Subcutaneous abdominal adipose tissue (tissue), 5 donors: ENCODE results near the gene TEX22.

Experiments used
- H3K27ac ChIP-seq: one replicate; pipeline ENCODE4 v1.7.0; 2013; ENCODE audit warnings: low read depth, mild to moderate bottlenecking, inconsistent platforms, low read length, moderate library complexity
- H3K27me3 ChIP-seq, 5 donors: one replicate each; pipeline ENCODE4 v1.7.0; 2013; ENCODE audit warnings: low read length in 5 of 5, inconsistent platforms in 1 of 5; ENCODE audit not compliant: control insufficient read depth in 5 of 5, insufficient read depth in 4 of 5
- H3K36me3 ChIP-seq, 5 donors: one replicate each; pipeline ENCODE4 v1.7.0; 2013; ENCODE audit warnings: low read length in 5 of 5; ENCODE audit not compliant: control insufficient read depth in 5 of 5, insufficient read depth in 5 of 5
- H3K4me1 ChIP-seq, 5 donors: one replicate each; pipeline ENCODE4 v1.7.0; 2013; ENCODE audit warnings: low read length in 5 of 5, mild to moderate bottlenecking in 3 of 5, moderate library complexity in 1 of 5; ENCODE audit not compliant: control insufficient read depth in 5 of 5, insufficient read depth in 5 of 5
- H3K4me3 ChIP-seq, 5 donors: one replicate each; pipeline ENCODE4 v1.7.0; 2013; ENCODE audit warnings: low read length in 5 of 5, low read depth in 1 of 5
- H3K9ac ChIP-seq, 5 donors: one replicate each; pipeline ENCODE4 v1.7.0; 2013; ENCODE audit warnings: low read length in 5 of 5, mild to moderate bottlenecking in 4 of 5, moderate library complexity in 3 of 5
- H3K9me3 ChIP-seq, 5 donors: one replicate each; pipeline ENCODE4 v1.7.0; 2013; ENCODE audit warnings: low read length in 5 of 5; ENCODE audit not compliant: control insufficient read depth in 5 of 5
- donor health status: healthy.
- donor health status: healthy.
- donor health status: healthy.
- donor health status: healthy.
- donor health status: healthy.

The TEX22 gene

GRCh38 chr14:105453847-105454246 lies 55.5 kb downstream of the TEX22 start:
- peaks cover 0 to 88% (median 60%) of the 10 kb centered on the region in 5 donors for H3K36me3 ChIP-seq
- peaks cover 0 to 11% (median 3%) of the 10 kb centered on the region in 5 donors for H3K4me1 ChIP-seq
- H3K9ac ChIP-seq: no peak overlapping the region
- no peak overlapping the region for H3K27ac ChIP-seq
- no peak overlapping the region for H3K4me3 ChIP-seq
- no peaks in the 10 kb centered on the region for H3K9me3 ChIP-seq
- no peaks in the 10 kb centered on the region for H3K27me3 ChIP-seq

GRCh38 chr14:105455086-105455640 lies 56.8 kb downstream of the TEX22 start:
- no peak overlapping the region for H3K4me3 ChIP-seq
- H3K9ac ChIP-seq: no peak overlapping the region
- no peaks in the 10 kb centered on the region for H3K9me3 ChIP-seq
- no peaks in the 10 kb centered on the region for H3K27me3 ChIP-seq
- H3K4me1 ChIP-seq: no peaks in the 10 kb centered on the region
- H3K36me3 ChIP-seq: peaks cover 0 to 83% (median 58%) of the 10 kb centered on the region in 5 donors
- no peak overlapping the region for H3K27ac ChIP-seq

- Histone ChIP-seq H3K27ac (no peak overlapping the region), H3K36me3 (peaks cover 0 to 83% (median 58%) of the 10 kb centered on the region in 5 donors), H3K9ac (no peak overlapping the region), H3K9me3 (no peaks in the 10 kb centered on the region), H3K27me3 (no peaks in the 10 kb centered on the region), H3K4me3 (no peak overlapping the region), H3K4me1 (no peaks in the 10 kb centered on the region)
Observed at GRCh38 chr14:105455766-105456660, 57.7 kb downstream of the TEX22 start.

- Histone ChIP-seq H3K4me1 (no peaks in the 10 kb centered on the region), H3K4me3 (no peak overlapping the region), H3K9ac (no peak overlapping the region), H3K9me3 (no peaks in the 10 kb centered on the region), H3K36me3 (peaks cover 0 to 85% (median 62%) of the 10 kb centered on the region in 5 donors), H3K27me3 (no peaks in the 10 kb centered on the region), H3K27ac (no peak overlapping the region)
Observed at GRCh38 chr14:105456736-105457617, 58.6 kb downstream of the TEX22 start.

- H3K4me1 ChIP-seq: no peaks in the 10 kb centered on the region
- no peaks in the 10 kb centered on the region for H3K9me3 ChIP-seq
- H3K36me3 ChIP-seq: peaks cover 0 to 84% (median 61%) of the 10 kb centered on the region in 5 donors
- H3K4me3 ChIP-seq: no peak overlapping the region
- H3K27ac ChIP-seq: no peak overlapping the region
- no peaks in the 10 kb centered on the region for H3K27me3 ChIP-seq
- H3K9ac ChIP-seq: no peak overlapping the region
Observed at GRCh38 chr14:105458010-105458409, 59.7 kb downstream of the TEX22 start.

GRCh38 chr14:105458571-105458970 lies 60.2 kb downstream of the TEX22 start:
- Histone ChIP-seq H3K27ac (no peak overlapping the region), H3K9ac (no peak overlapping the region), H3K36me3 (peaks cover 0 to 84% (median 63%) of the 10 kb centered on the region in 5 donors), H3K4me3 (no peak overlapping the region), H3K4me1 (no peaks in the 10 kb centered on the region), H3K9me3 (no peaks in the 10 kb centered on the region), H3K27me3 (no peaks in the 10 kb centered on the region)

GRCh38 chr14:105460116-105460515 lies 61.8 kb downstream of the TEX22 start:
- Histone ChIP-seq H3K36me3 (peaks cover 0 to 84% (median 69%) of the 10 kb centered on the region in 5 donors), H3K9me3 (no peaks in the 10 kb centered on the region), H3K4me3 (no peak overlapping the region), H3K27me3 (no peaks in the 10 kb centered on the region), H3K4me1 (no peaks in the 10 kb centered on the region), H3K9ac (no peak overlapping the region), H3K27ac (no peak overlapping the region)

GRCh38 chr14:105460616-105461015 lies 62.3 kb downstream of the TEX22 start:
- Histone ChIP-seq H3K4me1 (no peaks in the 10 kb centered on the region), H3K9ac (no peak overlapping the region), H3K9me3 (no peaks in the 10 kb centered on the region), H3K27ac (no peak overlapping the region), H3K36me3 (peaks cover 0 to 84% (median 70%) of the 10 kb centered on the region in 5 donors), H3K4me3 (no peak overlapping the region), H3K27me3 (no peaks in the 10 kb centered on the region)

GRCh38 chr14:105461903-105462302 lies 63.6 kb downstream of the TEX22 start:
- Histone ChIP-seq H3K4me3 (no peak overlapping the region), H3K27ac (no peak overlapping the region), H3K27me3 (no peaks in the 10 kb centered on the region), H3K9ac (no peak overlapping the region), H3K36me3 (peaks cover 0 to 84% (median 68%) of the 10 kb centered on the region in 5 donors), H3K4me1 (no peaks in the 10 kb centered on the region), H3K9me3 (no peaks in the 10 kb centered on the region)
